AG20443 (cell line): Measurements from ENCODE around the gene SLN.
"Not testable (repeated sequence)": the region's sequence is repeated elsewhere in the genome, so short reads cannot be mapped to it uniquely, and the experiment has no call there.

Source experiments
- DNase-seq: peaks from one replicate; pipeline ENCODE4 v3.0.0; 2012; ENCODE audit warnings: low spot score, mixed read lengths

The SLN gene

DNA sequence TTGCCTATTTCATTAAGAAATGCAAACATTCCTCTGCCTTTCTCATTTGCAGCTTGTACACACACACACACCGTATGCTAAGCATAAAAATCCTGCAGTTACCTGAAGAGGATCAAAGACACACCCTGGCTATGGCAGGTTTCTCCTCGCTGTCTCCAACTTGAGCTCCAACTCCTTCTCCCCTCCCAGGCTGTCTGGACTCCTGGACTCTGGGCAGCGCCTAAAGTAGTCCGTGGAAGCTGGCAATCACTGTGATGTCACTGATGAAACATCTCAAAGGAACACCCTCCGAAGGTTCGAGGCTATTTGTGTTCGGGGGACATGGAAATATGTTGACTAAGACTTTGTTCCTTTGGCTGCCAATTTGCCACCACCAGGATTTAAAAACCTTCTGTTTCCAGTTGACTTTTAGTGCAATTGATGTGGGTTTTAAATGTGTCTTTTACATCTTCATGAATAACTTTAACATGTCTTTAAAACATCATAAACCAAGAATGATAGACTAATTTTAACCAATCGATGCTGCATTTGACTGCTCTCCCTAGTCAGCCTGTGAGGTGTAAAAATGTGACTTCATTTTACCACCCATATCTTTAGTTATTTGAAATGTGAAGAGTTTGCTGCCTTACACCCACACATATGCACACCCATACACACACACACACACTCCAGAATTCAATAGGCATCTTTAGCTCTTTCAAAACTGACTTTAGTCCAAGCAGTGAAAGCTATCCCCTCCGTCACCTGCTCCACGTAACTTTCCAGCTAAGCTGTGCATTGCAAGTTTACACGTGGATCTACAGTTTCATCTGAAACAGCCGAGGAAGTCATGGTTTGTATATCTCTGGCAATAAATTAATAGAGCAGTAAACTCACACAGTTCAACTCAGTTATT lies at the start of gene SLN:
SLN (minus strand) TSS at position 196 of the 895 bp plus-strand sequence.
- no peak for DNase-seq

DNA sequence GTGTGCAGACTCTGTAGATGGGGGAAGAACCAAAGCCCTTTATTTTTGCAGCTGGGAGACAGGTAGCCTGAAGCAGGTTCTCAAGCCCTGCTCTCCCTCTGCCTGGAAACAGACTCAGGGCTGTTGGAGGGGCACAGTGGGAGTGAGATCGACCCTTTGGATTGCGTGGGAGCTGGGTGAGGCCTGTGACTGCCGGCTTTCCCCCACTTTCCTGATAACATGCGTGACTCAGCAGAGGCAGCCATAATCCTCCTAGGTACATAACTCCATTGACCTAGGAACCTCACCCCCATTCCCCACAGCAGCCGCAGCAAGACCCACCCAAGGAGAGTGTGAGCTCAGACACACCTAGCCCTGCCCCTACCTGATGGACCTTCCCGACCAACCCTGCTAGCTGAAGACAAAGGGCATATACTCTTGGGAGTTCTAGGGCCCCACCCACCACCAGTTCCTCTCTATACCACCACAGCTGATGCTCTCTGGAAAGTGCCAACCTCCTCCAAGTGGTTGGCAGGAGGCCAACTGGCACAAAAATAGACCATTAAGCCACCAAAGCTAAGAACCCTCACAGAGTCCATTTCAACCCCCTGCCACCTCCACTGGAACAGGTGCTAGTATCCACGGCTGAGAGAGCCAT lies 47.0 kb upstream of the SLN start:
- not testable (repeated sequence) for DNase-seq

DNA sequence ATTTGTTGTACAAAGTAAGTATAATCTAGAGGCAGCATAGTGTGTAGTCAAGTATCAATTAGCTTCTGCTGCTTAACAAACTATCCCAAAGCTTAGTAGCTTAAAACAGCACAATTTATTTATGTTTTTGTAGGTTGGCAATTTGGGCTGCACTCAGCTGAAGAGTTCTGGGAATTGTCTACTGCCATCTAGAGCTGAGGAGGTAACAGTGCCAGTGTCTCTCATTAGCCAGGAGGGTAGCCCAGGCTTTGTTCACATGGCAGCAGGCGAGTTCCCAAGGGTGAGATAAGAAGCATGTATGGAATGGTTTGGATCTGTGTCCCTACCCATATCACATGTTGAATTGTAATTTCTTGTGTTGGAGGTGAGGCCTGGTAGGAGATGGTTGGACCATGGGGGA lies 45.8 kb upstream of the SLN start:
- DNase-seq: no peak

DNA sequence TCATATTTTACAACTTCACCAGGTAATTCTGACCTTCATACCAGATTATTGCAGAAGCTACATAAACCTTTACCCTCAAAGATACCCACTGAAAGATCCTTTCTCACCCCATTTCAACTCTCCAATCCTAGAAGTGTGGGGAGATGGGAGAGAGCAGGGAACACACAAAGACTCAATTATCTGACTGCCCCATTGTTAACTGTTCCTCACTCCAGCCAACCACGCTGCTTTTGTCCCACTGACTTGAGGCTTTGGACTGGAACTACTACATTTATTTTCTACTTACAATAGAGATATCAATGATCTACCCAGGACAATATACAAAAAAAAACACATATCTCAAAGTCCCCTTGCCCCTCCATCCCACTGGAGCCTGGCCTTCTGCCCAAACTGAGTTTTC lies 44.7 kb upstream of the SLN start:
- DNase-seq: no peak

DNA sequence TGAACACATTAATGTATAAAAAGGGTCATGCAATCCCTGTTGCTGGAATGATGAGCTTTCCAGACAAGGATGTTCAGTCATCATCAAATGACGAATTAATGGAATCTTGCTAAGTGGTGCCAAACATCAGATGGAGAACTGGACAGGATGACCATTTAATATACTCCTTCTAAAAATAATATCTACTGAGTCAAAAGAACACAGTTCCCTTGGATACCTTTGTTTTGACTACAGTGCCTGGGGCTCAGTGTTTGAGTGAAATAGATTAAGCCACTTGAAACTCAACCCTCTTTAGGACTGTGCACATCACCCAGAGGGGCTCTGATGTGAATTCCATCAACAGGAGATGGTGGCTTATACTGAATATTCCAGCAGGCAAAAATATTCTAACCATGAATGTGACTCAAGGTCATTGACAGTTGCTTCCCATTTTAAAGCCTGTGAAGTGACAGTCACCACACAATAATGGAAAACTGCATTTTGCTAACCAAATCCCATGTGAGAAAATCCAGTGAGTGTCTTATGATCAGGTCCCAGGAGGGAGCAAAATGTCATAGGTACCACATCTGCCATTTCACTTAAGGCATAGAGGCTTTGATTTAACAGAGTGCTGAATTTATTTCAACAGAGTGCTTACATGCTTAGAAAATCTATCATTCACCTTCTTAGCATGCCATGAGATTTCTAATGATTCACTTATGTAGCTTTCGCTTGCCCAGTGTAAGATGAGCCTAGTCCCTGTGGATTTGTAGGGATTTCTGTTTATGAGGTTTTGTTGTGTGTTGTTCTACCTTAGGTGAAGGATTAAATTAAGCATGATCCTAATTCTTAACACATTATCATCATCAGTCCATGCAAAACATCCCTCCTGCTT lies 41.3 kb upstream of the SLN start:
- no peak for DNase-seq

DNA sequence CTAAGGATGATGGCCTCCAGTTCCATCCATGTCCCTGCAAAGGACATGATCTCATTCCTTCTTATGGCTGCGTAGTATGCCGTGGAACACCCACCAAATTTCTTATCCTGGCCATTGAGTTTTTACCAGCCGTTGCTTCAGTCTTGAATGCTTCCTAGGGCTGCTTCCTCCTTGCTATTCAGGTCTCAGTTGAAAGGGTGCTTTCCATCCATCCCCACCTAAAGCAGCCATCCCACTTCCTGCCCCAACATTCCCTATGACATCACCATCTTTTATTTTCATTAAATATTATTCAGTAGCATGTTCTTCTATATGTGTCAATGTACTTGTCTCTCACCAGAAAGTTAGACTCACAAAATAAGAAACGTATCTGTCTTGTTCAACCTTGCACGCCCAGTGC lies 40.7 kb upstream of the SLN start:
- DNase-seq: no peak

DNA sequence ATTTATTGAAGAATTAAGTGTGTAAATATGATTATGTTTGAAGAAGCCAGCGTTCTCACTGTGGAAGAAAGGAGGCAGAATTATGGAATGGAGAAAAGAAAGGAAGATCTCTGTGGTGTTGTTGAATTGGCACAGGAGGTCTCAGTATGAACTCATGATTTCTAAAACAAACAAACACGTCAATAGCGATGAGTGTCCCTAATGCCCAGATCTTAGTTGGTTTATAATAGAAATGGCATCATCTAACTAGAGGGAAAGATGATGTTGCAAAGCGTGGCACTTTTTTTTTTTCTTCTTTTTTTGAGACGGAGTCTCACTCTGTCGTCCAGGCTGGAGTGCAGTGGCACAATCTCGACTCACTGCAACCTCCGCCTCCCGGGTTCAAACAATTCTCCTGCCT lies 39.2 kb upstream of the SLN start:
- no peak for DNase-seq

DNA sequence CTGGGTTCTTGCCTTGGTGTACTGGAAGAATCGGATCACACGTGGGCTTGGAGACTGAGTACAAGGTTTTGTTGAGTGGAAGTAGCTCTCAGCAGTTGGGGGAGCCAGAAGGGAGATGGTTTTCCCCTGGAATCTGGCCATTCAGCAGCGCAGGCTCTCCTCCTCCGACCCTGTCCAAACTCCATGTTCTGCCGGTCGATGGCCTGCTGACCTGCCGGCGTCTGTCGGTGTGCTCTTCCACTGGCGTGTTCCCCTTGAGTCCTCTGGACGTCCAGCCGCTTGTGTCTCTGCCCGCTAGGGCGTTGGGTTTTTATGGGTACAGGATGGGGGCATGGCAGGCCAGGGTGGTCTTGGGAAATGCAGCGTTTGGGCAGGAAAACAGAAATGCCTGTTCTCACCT lies 38.5 kb upstream of the SLN start:
- DNase-seq: no peak

DNA sequence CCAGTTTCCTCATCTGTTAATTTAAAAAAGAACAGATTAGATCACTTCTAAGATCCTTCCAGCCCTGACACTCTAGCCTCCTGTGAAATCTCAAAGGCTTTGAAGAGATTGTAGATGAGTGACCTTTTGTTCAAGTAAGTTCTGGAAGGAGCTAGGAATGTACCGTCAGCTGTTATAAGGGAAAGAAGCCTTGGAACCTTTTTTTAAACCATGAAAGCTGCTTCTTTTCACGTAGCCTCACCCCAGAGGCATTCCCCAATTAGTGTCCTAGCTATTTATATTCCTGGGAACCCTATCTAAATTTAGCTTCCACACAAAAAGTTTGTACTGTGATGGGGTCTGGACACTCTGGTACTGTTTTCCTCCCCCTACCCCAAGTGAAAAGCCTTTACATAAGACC lies 35.8 kb upstream of the SLN start:
- DNase-seq: no peak

DNA sequence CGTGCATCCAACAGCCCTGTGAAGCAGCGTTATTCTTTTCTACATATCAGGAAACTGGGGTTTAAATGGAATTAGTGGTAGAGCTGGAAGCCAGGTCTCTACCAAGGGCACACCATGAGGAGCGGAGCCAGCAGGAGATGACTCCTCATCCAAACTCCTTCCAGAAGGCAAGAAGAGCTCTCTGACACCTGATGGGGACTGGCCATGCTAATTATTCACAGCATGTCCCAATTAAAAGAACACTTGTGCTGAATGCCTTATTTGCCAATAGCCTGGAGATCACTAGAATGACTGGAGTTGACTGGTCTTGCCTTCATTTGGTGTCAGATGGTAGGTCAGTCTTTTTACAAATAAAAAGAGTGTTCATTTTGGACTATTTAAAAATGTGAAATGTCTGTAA lies 32.9 kb upstream of the SLN start:
- DNase-seq: no peak

DNA sequence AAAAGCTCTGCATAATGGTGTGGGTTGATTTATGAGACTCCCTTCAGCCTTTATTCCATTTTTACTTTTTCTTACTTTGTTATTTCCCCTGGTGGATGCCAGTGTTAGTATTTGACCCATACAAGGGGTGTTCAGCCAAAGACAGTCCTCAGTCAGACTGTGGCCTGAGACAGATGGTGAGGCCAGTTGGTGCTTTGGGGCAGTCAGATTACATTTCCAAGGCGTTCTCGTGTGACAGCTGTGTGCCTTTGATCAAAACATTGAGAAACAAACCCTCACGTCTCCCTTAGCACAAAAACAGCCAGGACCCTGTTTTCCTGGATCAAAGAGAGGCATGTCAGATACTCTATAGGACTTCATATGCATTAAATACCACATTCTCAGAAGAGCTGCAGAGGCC lies 31.3 kb upstream of the SLN start:
- no peak for DNase-seq

DNA sequence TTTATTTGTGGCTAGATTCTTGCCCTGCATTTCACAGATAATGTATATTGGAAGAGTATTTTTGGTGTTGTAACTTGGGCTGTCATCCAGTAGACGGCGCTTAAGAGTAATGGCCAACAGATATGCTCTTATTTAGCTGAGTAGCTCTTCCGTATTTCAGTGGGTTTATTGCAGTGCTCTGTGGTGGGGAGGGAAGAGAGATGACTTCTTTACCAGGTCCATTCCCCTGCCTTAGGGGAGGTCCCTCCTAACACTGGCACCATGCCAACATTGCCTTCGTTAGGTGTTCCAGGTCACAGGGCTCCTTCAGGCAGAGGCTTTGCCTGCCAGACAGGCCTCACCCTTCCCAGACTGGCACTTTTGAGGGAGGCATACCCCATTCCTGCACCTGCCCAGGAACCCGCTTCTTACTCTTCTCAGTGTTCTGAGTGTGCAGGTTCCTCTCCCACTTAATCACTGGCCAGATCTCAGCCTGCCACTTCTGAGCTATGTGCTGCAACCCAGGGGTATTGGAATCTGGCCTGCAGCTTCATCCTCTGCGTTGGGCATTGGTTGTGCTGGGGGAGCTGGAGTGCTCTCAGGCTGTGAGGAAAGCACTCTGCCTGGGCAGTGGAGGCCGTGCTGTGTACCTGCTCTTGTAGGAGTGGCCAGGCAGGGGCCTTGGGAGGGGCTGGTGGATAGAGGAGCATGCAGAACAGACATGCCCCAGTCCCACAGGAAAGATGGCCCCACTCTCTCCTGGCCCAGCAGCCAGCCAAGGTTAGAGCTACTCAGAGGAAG lies 29.4 kb upstream of the SLN start:
- DNase-seq: no peak

DNA sequence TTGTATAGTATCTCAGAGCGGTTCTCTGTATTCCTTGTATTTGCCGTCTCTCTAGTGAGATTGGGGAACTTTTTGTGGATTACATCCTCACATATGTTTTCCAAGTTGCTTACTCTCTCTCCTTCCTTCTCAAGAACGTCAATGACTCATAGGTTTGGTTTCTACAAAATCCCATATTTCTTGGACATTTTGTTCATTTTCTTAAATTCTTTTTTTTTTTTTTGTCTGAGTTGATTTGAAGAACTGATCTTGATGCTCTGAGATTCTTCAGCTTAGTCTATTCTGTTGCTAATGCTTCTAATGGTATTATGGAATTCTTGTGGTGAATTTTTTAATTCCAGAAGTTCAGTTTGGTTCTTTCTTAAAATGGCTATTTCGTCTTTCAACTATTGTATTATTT lies 28.4 kb upstream of the SLN start:
- no peak for DNase-seq

DNA sequence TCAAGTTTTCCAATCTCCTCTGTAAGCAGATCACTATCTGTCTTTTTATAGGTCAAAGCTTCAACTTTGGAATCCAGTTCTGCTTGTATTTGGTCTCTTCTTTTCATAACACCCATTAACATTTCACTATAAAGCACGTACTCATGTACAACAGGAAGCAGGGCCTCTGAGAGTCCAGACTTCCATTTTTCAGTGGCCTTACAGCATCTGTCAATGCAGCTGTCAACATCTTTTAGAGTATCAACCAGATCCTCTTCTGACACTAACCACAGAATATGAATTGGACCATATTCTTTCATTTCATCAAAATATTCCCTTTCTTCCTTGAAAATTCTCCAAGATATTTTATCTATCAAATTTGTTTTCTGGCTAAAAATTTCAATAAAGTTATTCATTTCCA lies 24.7 kb upstream of the SLN start:
- DNase-seq: no peak

DNA sequence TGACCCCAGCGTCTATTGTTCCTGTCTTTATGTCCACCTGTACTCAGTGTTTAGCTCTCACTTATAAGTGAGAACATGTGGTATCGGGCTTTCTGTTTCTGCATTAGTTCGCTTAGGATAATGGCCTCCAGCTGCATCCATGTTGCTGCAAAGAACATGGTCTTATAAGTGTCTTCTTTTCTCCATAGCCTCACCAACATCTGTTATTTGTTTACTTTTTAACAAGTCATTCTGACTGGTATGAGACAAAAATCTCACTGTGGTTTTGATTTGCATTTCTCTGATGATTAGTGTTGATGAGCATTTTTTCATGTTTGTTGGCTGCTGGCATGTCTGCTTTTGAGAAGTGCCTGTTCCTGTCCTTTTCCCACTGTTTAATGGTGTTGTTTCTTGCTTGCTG lies 21.7 kb upstream of the SLN start:
- no peak for DNase-seq

DNA sequence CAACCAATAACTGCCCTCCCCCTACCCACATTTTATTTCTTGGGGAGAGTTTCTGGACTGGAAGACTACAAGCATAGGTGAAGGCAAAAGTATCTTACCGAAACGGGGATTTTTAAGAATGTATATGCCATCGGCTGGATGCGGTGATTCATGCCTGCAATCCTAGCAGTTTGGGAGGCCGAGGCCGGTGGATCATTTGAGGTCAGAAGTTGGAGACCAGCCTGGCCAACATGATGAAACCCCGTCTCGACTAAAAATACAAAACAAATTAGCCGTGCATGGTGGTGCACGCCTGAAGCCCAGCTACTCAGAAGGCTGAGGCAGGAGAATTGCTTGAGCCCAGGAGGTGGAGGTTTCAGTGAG lies 20.8 kb upstream of the SLN start:
- no peak for DNase-seq

DNA sequence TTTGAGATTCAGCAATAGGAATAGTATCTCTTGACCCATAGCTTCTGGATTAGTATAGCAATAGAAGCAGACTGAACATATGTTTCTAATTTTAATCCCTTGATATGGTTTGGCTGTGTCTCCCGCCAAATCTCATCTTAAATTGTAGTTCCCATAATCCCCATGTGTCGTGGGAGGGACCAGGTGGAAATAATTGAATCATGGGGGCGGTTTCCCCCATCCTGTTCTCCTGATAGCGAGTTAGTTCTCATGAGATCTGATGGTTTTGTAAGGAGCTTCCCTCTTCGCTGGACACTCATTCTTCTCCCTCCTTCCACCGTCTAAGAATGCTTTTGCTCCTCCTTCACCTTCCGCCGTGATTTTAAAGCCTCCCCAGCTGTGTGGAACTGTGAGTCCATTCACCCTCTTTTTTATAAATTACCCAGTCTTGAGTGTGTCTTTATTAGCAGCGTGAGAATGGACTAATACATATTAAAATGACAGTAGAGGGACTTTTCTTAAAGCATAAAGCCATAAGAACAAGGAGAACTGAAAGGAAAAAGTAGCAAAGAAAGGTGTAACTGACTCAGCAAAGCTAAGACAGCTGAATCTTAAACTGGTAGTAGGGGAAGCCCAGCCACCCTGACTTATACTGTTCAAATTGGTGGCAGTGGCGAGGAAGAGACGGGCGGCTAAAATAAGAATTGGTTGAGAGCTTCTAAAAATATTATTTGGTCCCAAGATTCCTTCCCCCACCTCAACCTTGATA lies 20.3 kb upstream of the SLN start:
- DNase-seq: no peak

DNA sequence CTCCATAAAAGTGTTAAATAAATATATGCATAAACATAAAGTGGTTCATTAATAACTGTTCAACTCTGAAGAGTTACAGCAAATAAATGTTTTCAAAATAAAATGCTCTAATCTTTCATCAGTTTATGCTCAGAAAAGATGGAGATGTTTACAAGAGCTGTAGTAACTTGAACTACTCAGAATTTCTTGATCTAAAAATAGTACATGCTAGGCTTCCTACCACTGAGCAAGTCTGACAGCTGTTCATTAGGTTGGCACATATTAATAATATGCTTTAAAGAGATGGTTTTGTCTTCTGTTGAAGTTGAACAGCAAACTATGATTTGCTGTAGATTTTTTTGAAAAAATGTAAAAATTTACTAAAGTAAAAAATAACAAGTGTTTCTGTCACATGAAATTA lies 10.8 kb upstream of the SLN start:
- DNase-seq: no peak

DNA sequence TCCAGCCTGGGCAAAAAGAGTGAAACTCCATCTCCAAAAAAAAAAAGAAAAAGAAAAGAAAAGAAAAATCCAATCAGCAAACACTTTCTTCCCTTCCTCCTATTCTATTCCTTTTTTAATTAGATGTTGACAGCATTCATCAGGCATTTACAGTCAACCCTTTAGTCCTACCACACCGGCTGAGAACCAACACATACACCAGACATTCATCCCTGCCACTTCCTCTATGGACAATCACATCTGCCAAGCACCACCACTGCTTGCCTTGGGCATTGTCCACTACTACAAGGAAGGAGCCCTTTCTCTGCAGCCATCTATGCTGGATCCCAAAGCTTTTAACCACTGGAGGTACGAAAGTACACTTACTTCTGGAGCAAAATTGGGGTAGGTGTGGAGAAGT lies 9.4 kb upstream of the SLN start:
- no peak for DNase-seq

DNA sequence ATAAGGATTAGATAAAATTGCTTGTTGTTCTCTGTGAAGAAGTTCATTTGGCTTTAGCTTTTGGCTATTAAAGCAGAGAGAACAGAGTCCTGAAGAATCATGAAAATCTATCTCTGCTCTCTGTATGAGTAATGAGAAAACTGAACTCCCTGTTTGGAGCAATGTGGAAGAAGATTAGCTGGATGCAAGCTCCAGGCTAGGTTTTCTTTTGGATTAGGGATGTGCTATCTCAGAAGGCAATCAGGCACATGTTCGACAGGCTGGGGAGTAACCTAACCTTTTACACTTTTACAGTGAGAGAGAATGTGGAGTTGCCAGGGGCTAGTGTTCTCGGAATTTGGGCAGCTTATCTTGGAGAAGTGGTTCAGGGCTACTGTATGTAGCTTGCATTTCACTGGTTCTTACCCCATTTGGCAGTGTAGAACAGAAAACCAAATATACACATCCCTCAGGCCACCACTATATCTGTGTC lies 8.5 kb upstream of the SLN start:
- no peak for DNase-seq
